Activated T-helper 2 cell treated with anti-CD3 and anti-CD28 coated beads, Interferon-gamma antibody, Interleukin-2, Interleukin-4, amounts not matched to agents 10 μg/mL and 5 μg/mL and 100 μg/mL, durations not matched to agents 14 hours and 24 hours and 36 hours (primary cell): ENCODE data around the gene CMTM8. TPM values are rescaled to one million over a fixed set of nuclear protein-coding genes. Genes with fewer than 3 reads are reported as not detected.

Experiments used
- DNase-seq: peaks from one replicate; pipeline ENCODE4 v3.0.0; 2021; ENCODE audit warnings: low spot score
- H3K27ac Mint-ChIP-seq: one replicate; pipeline ENCODE4 v1.8.0; 2021; ENCODE audit warnings: mixed read lengths
- H3K27me3 Mint-ChIP-seq: one replicate; pipeline ENCODE4 v1.8.0; 2021; ENCODE audit warnings: low read depth, mixed read lengths
- H3K36me3 Mint-ChIP-seq: one replicate; pipeline ENCODE4 v1.8.0; 2021; ENCODE audit warnings: low read depth, mixed read lengths
- H3K4me1 Mint-ChIP-seq: one replicate; pipeline ENCODE4 v1.8.0; 2021; ENCODE audit warnings: low read depth, mixed read lengths
- H3K4me3 Mint-ChIP-seq: one replicate; pipeline ENCODE4 v1.8.0; 2021; ENCODE audit warnings: low read depth, mild to moderate bottlenecking, moderate library complexity, mixed read lengths
- H3K9me3 Mint-ChIP-seq: one replicate; pipeline ENCODE4 v1.8.0; 2021; ENCODE audit warnings: mixed read lengths
- intact Hi-C: fragments of 100-400 bp; cut with micrococcal nuclease; formaldehyde crosslinking; loops from one replicate; pipeline ENCODE4 v1.15.1; 2023
- total RNA-seq: library from RNA; stranded (reverse); gene quantifications from 2 replicates; pipeline ENCODE4 v1.2.3, GENCODE V29; 2022

CMTM8 gene
- total RNA-seq, 1 donor from 2014 or later: 3.6 TPM

DNA sequence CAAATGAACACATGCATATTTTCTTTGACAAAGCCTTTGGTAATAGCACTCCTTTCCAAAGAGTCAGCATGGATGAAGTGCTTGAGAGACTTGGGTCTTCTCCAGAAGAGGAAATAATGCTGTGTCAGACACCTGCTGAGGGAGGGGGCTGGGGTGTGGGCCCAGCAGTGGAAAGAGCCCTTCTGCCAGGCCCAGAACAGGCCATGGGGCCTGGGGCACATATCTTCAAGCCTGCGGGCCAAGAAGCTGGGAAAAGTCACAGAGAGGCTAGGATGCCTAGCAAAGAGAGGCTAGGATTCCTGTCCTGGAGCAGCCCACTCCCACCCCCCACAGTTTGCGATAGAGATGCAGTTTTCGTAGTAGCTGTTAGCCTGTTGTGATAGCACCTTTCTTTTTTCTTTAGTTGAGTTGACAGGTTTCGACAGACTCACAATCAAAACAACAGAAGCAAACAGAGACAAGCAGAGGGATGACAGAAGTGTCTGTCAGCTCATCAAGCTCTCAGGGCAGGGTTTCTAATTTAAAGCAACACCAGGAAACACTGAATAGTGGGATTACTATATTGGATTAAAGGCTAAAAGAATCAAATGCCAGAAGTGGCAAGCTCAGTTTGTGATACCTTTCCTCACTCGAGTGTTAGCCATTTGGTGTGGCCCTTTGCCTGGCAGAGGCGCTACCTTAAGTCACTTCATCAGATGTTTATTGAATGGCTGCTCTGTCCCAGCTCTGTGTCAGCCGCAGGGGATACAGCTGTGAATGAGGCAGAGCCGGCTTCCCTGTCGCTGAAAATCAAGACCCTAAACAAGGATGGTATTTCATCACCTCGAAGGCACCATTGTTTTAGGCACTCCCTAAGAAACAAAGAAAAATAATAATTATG is 172.1 kb downstream of the CMTM8 start:
- Mint-ChIP-seq H3K4me3 (no peak overlapping the region), H3K36me3 (peaks cover 36% of the 10 kb centered on the region), H3K9me3 (no peaks in the 10 kb centered on the region), H3K27me3 (no peaks in the 10 kb centered on the region), H3K4me1 (peaks cover 51% of the 10 kb centered on the region), H3K27ac (peak overlapping the region; percentile 26)
- intact Hi-C loops: no loop called here
- no peak for DNase-seq

- peaks cover 32% of the 10 kb centered on the region for H3K36me3 Mint-ChIP-seq
- DNase-seq: no peak
- no peaks in the 10 kb centered on the region for H3K9me3 Mint-ChIP-seq
- no peaks in the 10 kb centered on the region for H3K27me3 Mint-ChIP-seq
- H3K27ac Mint-ChIP-seq: peak overlapping the region; percentile 7
- no peak overlapping the region for H3K4me3 Mint-ChIP-seq
- H3K4me1 Mint-ChIP-seq: peaks cover 48% of the 10 kb centered on the region
- intact Hi-C loops: no loop called here
Measured at GRCh38 chr3:32411442-32411841, 173.0 kb downstream of the CMTM8 start.

DNA sequence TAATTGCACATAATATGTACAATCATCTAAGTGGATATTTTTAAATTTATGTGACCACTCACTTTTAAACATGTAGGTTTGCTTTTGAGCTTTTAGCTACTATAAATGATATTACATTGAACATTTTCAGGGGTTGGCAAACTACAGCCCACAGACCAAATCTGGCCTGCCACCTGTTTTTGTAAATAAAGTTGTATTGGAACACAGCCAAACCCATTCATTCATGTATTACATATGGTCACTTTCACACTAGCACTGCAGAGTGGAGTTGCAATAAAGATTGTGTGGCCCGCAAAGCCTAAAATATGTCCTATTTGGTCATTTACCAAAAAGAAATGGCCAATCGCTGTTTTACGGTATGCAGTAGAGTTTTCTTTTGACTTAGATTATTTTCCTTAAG is 174.4 kb downstream of the CMTM8 start:
- DNase-seq: no peak
- Mint-ChIP-seq H3K36me3 (peaks cover 34% of the 10 kb centered on the region), H3K4me1 (peaks cover 53% of the 10 kb centered on the region), H3K27ac (no peak overlapping the region), H3K9me3 (no peaks in the 10 kb centered on the region), H3K27me3 (no peaks in the 10 kb centered on the region), H3K4me3 (no peak overlapping the region)
- intact Hi-C loops: no loop called here

DNA sequence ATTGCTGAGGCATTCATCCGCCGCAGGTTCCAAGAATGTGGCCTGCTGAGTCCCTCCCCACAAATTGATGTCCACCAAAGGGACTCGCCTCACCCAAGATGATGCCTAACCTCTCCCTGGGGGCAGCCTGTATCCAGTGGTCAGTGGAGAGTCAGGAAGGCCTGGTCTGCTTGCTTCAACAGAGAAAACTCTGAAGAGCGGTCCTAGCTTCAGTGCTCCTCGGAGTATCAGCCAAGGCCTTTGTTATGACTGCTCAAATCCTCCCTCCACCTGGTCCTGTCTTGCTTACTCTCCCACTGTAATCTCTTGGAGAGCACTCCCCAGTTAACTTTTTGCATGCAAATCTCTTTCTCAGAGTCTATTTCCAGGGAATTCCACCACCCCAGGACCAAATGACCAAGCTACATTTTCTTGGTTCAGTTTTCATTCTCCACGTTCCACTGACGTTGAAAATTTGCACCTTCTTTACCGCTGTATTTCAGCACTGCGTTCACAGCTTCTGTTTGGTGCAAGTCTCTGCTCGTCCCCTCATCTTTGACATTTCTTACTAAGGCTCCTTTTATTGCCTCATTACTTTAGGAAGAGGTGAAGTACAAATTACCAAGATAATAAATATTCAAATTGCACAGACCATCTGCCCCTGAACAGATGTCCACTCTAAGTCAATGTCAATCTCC is 175.5 kb downstream of the CMTM8 start:
- Mint-ChIP-seq H3K36me3 (peaks cover 44% of the 10 kb centered on the region), H3K4me1 (peaks cover 58% of the 10 kb centered on the region), H3K27me3 (no peaks in the 10 kb centered on the region), H3K27ac (peak overlapping the region; percentile 83), H3K4me3 (peak overlapping the region; percentile 15), H3K9me3 (peaks cover 7% of the 10 kb centered on the region)
- DNase-seq: no peak
- intact Hi-C loops: loop anchor here (2.0 kb wide), 2 partner anchors 13 to 47 kb away; no protein-coding TSS in a partner anchor

GRCh38 chr3:32414522-32415202 is 176.2 kb downstream of the CMTM8 start:
- Mint-ChIP-seq H3K36me3 (peaks cover 45% of the 10 kb centered on the region), H3K4me3 (peak overlapping the region; percentile 15), H3K27ac (peak overlapping the region; percentile 83), H3K4me1 (peaks cover 59% of the 10 kb centered on the region), H3K27me3 (no peaks in the 10 kb centered on the region), H3K9me3 (peaks cover 14% of the 10 kb centered on the region)
- DNase-seq: peak; percentile 43
- intact Hi-C loops: loop anchor here (2.0 kb wide), 2 partner anchors 14 to 46 kb away; no protein-coding TSS in a partner anchor

DNA sequence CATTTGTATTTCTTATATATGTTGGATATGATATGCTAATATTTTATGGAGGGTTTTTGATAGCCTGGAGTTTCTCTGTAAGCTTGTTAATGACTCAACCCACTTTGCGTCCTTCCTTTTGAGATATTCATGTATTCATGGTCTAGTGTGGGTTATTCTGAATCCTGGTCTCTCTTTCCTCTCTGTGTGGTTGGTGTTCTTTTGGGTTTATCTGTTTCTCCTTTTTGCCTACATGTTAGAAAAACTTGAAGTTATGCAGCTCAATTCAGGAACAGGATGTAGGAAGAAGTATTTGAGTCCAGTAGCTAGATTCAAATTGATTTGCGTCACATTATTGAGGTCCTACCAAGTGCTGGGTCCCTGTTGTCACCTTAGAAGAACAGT is 181.3 kb downstream of the CMTM8 start:
- intact Hi-C loops: loop anchor here (1.0 to 2.0 kb wide), 2 partner anchors 9 to 13 kb away; no protein-coding TSS in a partner anchor
- no peaks in the 10 kb centered on the region for H3K27me3 Mint-ChIP-seq
- H3K9me3 Mint-ChIP-seq: peaks cover 14% of the 10 kb centered on the region
- no peak for DNase-seq
- H3K36me3 Mint-ChIP-seq: peaks cover 45% of the 10 kb centered on the region
- peaks cover 76% of the 10 kb centered on the region for H3K4me1 Mint-ChIP-seq
- peak overlapping the region; percentile 27 for H3K4me3 Mint-ChIP-seq
- peak overlapping the region; percentile 88 for H3K27ac Mint-ChIP-seq

Other genes starting within 250 kb of the CMTM8 start
- gene GPD1L, start 132.1 kb upstream of the CMTM8 start, total RNA-seq: 18.9 and 19.8 TPM in 2 replicates
- 60.0 and 60.9 TPM in 2 replicates for gene CMTM7, start 153.2 kb downstream of the CMTM8 start, total RNA-seq